NCI-H146 treated with DMSO at 0.1 percent for 48 hours (cell line): ENCODE measurements around the gene ARHGEF10L.
"Not testable (repeated sequence)": the region's sequence is repeated elsewhere in the genome, so short reads cannot be mapped to it uniquely, and the experiment has no call there.

Source experiments
- DNase-seq: peaks from one replicate; lab custom pipeline; 2025; ENCODE audit not compliant: unreplicated experiment; lab: John Stamatoyannopoulos, UW

ARHGEF10L gene

GRCh38 chr1:17539477-17540254 lies at the start of gene ARHGEF10L:
ARHGEF10L (plus strand) TSS chr1:17539698; CDS start chr1:17580596, 40,898 bp downstream.
- no peak for DNase-seq

GRCh38 chr1:17489768-17490417 lies 49.6 kb upstream of the ARHGEF10L start:
- DNase-seq, result not testable (repeated sequence)

- DNase-seq, result not testable (repeated sequence)
These were observed 48.8 kb upstream of the ARHGEF10L start for GRCh38 chr1:17490667-17491066.

GRCh38 chr1:17494114-17494729 lies 45.3 kb upstream of the ARHGEF10L start:
- DNase-seq, result peak; percentile 3

GRCh38 chr1:17496419-17496818 lies 43.1 kb upstream of the ARHGEF10L start:
- DNase-seq, result no peak

- DNase-seq, result peak; percentile 23
These were observed 41.3 kb upstream of the ARHGEF10L start for GRCh38 chr1:17498214-17498613.

- DNase-seq, result peak; percentile 7
These were observed 37.1 kb upstream of the ARHGEF10L start for GRCh38 chr1:17502326-17502778.

GRCh38 chr1:17503146-17503545 lies 36.4 kb upstream of the ARHGEF10L start:
- DNase-seq, result no peak

- not testable (repeated sequence) for DNase-seq
These were observed 32.3 kb upstream of the ARHGEF10L start for GRCh38 chr1:17507200-17507599.

GRCh38 chr1:17507915-17508314 lies 31.6 kb upstream of the ARHGEF10L start:
- no peak for DNase-seq

GRCh38 chr1:17509363-17509762 lies 30.1 kb upstream of the ARHGEF10L start:
- DNase-seq, result no peak

- no peak for DNase-seq
These were observed 29.4 kb upstream of the ARHGEF10L start for GRCh38 chr1:17510138-17510537.

GRCh38 chr1:17511188-17511587 lies 28.3 kb upstream of the ARHGEF10L start:
- no peak for DNase-seq

- DNase-seq, result no peak
These were observed 26.4 kb upstream of the ARHGEF10L start for GRCh38 chr1:17513131-17513530.

- no peak for DNase-seq
These were observed 24.7 kb upstream of the ARHGEF10L start for GRCh38 chr1:17514776-17515175.

- no peak for DNase-seq
These were observed 23.6 kb upstream of the ARHGEF10L start for GRCh38 chr1:17515902-17516301.

GRCh38 chr1:17516303-17517214 lies 22.9 kb upstream of the ARHGEF10L start:
- no peak for DNase-seq

GRCh38 chr1:17520041-17520440 lies 19.5 kb upstream of the ARHGEF10L start:
- DNase-seq, result no peak

- no peak for DNase-seq
These were observed 18.8 kb upstream of the ARHGEF10L start for GRCh38 chr1:17520473-17521319.
